Fibroblast of skin of right biceps (primary cell): Measurements from ENCODE around the gene PALLD.
"Not testable (repeated sequence)": the region's sequence is repeated elsewhere in the genome, so short reads cannot be mapped to it uniquely, and the experiment has no call there.

Experiments used
- DNase-seq: peaks from one replicate; pipeline ENCODE4 v3.0.0-alpha.2; 2013

PALLD gene

DNA sequence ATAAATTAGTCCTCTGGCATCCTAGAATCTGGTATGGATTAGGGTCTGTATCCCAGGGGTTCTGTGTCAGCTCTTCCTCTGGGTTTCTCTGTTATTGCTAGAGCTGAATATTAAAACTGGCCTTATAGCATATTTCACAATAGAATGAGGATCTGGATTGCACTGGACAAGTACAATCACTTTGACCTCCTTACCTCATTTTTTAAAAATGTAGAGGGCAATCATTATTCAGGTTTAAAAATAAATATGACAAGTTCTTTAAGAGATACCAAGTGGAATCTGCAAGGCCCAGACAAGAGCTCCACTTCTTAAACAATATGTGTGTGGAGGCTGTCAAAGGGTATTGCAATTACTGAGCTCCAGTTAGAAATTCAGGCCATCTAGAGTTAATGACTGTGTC, 1.4 kb downstream of the PALLD start:
- DNase-seq: no peak

- no peak for DNase-seq
Observed at GRCh38 chr4:168499241-168499640, 2.4 kb downstream of the PALLD start.

DNA sequence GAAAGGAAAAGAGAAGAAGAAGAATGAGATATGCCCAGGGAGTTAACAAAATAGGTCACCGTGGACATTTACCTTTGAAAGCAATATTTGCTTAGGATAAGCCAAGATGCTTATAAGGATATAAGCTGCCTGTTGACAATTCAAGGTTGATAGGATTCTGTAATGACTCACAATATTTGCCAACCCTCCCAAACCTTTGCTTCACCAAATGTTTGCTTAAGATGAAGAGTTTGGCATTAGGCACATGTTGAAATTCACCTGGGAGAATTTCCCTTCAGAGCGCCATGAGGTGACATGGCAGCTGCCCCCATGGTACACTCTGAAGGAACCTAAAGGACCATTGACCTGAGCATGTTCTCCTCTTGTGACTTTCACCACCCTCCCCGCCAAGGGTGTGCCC, 4.6 kb downstream of the PALLD start:
- DNase-seq: no peak

DNA sequence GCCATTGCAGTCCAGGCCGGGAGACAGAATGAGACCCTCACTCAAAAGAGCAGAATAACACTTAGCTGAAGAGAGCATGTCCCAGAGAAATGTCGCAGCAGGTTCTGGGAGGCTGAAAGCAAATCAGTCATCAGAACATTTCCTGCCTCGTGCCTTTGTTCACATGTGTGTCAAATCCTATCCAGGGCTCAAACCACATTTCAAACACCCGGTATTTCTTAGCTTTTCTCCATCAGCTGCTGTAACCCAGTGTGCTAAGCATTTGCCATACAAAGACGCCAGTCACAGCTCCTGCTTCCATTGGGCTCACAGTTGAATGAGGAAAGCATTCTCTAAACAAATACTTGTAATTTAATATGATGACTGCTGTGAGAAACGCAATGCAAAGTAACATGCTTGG, 6.0 kb downstream of the PALLD start:
- no peak for DNase-seq

DNA sequence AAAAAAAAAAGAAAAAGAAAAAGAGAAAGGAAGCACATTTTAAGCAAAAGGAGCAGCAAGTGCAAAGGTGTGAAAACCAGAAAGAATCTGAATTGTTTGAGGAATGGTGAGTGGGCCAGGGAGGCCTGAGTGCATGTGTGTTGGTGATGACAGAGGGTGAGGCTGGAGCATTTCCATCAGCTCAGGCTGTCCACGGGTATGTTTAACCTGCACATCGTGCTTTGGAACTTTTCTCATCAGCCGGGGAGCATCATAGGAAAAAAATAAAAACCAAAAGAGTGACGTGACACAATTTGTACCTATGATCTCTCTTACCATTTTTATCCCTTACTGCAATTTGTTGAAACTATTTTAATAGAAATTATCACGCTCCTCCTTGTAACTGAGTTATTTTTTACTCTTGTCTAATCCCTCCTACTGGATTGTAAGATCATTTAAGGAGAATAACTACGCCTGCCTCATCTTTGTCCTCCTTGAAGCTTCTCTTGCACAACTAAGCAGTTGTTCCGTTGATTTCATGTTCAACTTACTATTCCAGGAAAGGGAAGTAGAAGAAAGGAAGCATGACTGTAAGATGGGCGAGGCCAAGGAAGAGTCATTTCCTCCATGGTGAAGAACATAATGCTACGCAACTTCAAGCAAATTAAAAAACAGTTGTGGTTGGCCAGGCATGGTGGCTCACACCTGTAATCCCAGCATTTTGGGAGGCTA, 7.0 kb downstream of the PALLD start:
- DNase-seq: no peak

- no peak for DNase-seq
Observed at GRCh38 chr4:168504526-168504925, 7.7 kb downstream of the PALLD start.

DNA sequence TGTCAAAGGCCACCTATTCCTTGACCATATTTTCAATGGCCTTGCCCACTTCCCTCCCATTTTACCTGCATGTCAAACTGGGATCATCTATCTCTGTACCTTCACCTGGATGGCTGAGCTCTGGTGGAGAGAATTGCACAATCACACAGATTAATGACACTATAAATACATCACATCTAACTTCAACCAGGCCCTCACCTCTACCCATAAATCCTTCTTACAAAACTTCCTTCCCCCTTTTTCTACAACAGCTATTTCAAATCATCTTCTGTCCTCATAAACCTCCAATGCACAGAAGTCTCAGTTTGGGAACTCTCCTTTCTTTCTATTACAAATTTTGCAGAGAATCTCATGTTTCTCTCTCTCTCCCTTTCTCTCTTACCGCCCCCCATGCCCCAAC, 9.2 kb downstream of the PALLD start:
- no peak for DNase-seq

DNA sequence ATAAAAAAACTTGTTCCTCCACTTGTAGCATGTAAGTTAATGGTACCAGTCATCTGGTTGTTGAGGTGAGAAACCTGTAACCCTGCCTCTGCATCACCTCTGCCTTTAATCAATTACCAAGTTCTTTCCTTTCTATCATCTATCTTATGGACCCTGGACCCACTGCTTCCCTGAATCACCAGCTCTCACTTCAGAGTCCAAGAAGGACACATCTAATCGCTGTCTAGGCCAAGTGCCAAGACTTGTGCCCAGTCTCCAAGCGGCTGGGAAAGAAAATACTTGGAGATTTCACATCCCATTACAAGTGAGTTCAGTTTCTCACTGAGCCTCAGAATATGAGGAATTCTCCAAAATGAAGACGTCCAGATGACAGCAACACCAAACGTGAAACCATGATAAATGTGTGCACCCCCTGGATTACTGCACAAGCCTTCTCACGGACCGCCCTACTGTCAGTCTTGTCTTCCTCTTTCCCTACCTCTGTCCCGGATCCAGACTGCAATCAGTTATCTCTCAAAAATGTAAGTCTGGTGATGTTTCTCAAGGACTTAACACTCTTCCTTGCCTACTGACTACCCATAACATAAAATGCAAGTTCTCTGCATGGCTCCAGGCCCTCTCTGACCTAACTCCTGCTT, 10.4 kb downstream of the PALLD start:
- DNase-seq: no peak

GRCh38 chr4:168508683-168509082, 11.8 kb downstream of the PALLD start:
- no peak for DNase-seq

DNA sequence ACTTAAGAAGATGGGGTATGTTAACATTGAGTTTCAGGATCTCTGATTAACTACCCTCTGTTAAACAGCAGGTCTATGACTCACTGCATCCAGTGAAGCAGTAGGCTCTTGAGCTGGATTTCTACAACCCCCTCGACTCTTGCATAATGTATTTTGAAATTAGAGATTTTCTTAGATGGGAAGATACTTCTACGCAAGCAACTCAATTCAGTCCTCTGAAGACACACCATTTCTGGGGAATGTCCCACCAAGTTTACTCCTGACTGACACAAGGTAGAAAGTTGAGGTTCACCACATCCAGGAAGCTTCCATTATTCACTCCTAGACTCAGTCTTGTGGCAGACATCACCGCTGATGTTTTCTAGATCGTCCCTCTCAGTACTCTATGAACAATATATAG, 12.9 kb downstream of the PALLD start:
- peak; percentile 68 for DNase-seq

DNA sequence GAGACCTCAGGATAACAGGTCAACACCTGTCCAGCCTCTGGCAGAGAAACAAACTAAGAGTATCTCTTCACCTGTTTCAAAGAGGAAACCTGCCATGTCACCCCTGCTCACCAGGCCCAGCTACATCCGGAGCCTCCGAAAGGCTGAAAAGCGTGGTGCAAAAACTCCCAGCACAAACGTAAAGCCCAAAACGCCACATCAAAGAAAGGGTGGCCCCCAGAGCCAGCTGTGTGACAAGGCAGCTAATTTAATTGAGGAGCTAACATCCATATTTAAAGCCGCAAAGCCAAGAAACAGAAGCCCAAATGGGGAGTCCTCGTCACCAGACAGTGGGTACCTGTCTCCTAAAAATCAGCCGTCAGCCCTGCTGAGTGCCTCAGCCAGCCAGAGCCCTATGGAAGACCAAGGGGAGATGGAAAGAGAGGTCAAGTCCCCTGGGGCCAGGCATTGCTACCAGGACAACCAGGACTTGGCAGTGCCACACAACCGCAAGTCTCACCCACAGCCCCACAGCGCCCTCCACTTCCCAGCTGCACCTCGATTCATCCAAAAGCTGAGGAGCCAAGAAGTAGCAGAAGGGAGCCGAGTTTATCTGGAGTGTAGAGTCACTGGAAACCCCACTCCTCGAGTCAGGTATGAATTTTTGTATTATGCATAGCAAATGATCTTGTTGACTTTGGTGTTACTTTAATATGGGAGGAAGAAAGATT, 15.1 kb downstream of the PALLD start:
- DNase-seq: no peak

DNA sequence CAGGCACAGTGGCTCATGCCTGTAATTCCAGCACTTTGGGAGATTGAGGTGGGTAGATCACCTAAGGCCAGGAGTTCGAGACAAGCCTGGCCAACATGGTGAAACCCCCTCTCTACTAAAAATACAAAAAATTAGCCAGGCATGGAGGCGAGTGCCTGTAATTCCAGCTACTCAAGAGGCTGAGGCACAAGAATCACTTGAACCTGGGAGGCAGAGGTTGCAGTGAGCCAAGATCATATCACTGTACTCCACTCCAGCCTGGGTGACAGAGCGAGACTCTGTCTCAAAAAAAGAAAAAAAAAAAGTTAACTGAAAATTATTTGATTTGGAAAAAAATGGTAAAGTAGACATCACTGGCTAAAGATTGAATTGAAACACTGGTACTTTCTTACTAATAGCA, 17.0 kb downstream of the PALLD start:
- not testable (repeated sequence) for DNase-seq

GRCh38 chr4:168514249-168514852, 17.5 kb downstream of the PALLD start:
- peak; percentile 50 for DNase-seq

- DNase-seq: no peak
Observed at GRCh38 chr4:168515222-168516011, 18.6 kb downstream of the PALLD start.

- no peak for DNase-seq
Observed at GRCh38 chr4:168516841-168517240, 20.0 kb downstream of the PALLD start.

DNA sequence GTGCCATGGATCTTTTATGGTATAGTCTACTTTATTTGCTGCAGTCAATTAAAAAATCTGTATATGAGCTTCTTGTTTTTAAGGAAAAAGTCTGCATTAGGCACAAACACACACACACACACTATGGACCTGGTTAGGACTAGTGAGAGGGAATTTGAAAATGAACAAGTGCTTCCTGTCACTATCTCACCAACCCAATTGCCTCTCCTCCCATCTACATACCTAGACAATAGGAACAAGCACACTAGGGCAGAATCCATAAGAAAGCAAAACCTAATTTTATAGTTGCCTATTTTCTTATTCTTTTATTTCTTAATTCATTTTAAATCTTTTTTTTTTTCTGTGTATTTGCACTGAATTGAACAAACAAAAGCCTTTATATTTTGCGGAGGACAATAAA, 22.7 kb downstream of the PALLD start:
- DNase-seq: no peak

DNA sequence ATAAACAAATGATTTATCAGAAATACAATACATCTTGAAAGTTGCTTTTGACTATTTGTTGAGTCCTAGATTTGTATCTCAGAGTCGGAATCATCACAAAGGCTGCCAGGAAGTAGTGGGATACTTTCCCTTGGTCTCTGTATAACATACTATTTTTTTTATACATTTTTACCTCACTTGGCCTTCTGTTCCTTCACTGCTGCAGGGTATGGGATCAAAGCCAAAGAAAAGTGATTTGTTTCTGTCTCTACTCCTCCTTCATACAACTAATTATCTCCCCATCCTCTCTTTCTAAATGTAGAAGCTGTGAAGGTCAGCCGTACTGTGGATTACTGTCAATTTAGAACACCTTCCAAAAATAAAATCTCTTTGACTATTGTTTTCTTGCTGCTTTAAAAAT, 24.9 kb downstream of the PALLD start:
- DNase-seq: no peak

DNA sequence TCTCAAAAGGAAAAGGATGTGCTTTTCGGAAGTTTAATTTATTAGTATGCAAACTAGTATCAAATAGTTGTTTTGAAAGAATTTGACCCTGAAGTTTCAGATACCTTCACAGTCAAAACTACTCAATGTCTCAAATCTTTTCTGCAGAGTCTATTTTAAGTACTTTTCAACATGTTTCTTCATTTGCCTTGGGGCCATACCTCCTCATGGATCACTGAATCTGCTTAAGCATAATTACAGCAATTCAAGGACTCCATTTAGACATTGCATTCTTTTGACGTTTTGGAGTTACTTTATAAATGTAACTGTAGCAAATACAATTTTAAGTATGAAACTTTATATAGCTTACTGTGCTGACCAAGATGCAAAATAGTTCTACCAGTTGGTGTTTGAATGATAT, 25.5 kb downstream of the PALLD start:
- no peak for DNase-seq

DNA sequence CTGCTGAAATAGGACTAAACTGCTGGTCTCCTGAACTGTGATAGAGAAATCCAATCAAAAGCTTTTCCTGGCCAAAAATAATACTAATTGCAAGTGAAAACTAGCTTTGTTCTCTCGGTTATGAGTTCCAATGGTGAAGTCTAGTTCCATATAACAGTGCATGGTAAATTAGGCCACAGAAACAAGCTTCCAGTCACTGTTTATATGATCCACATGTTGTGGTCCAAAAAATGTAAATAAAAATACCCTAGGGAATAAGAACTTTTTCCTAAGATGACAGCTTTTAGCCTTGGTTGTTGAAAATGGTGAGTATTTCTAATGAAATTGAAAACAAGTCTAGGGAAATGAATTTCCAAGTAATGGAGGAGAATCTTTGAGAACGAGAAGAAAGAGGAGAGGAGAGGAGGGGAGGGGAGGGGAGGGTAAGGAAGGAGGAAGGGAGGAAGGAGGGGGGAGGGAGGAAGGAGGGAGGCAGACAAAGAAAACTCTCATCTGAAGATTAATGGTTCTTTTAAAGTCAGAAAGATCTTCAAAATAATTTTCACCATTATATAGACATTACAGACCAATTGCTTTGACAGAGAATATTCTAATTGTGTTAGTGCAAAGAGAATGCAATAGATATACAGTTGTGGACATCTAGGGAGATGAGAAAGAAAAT, 26.1 kb downstream of the PALLD start:
- DNase-seq: no peak

- peak; percentile 71 for DNase-seq
Observed at GRCh38 chr4:168524006-168524405, 27.2 kb downstream of the PALLD start.

GRCh38 chr4:168524897-168525296, 28.0 kb downstream of the PALLD start:
- no peak for DNase-seq

GRCh38 chr4:168527560-168527959, 30.7 kb downstream of the PALLD start:
- DNase-seq: peak; percentile 42
